ENCODE results near the gene TCF4. TPM values are rescaled to one million over a fixed set of nuclear protein-coding genes. Genes with fewer than 3 reads are reported as not detected.

The TCF4 gene
- polyA plus RNA-seq, 1 donor (not counting 4 experiments of a cell fraction or from before 2014, with no cell fraction given): 9.7 TPM

DNA sequence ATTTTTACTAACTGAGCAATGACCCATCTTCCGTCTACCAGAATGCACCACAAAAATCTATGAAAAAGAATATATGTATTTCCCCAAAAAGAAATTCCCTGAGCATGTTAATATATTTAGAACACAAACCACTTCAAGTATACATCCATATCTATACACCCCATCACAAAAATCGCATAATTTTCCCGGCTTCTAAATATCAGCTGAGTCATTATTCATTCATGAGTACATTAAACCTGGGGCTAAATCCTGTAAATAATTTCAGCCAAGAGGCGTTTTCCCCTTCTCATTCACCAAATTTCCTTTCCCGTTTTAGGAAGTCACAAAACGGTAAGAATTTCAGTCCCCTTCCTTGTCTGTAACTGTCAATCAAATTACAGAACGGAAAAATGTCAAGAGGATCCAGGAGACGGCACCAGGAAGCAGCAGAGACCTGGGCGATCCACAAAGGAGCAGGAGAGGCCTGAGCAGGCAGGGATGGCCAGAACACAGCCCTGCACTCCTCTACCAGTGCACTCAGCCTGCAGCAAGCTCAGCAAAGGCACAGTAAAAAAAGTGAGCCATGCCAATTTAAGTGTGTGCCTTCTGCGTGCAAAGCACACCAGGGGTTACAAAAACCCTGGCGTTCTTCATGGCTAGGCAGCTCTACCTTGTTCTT is 300.7 kb downstream of the TCF4 start:
- Histone ChIP-seq H3K9me3 (ENCODE audit: control insufficient read depth, low read depth, low read length) (no peaks in the 10 kb centered on the region), H3K4me2 (ENCODE audit: control insufficient read depth, extremely low read depth, insufficient read depth, low read depth, low read length) (no peak overlapping the region), H3K27me3 (ENCODE audit: control insufficient read depth, extremely low read depth, insufficient read depth, low read length) (no peaks in the 10 kb centered on the region), H2AFZ (ENCODE audit: control insufficient read depth, low read length) (peak overlapping the region; percentile 51), H4K20me1 (ENCODE audit: control insufficient read depth, extremely low read depth, insufficient read depth, low read length) (no peaks in the 10 kb centered on the region), H3K9ac (ENCODE audit: control insufficient read depth, extremely low read depth, insufficient read depth, low read length) (no peak overlapping the region), H3K9me1 (ENCODE audit: control insufficient read depth, extremely low read depth, insufficient read depth, low read length) (no peaks in the 10 kb centered on the region), H3K79me2 (ENCODE audit: control insufficient read depth, insufficient read depth, low read length) (no peaks in the 10 kb centered on the region), H3K27ac (ENCODE audit: control insufficient read depth, insufficient read depth, low read length) (no peak overlapping the region), H3K4me3 (ENCODE audit: control insufficient read depth in 2 of 3, extremely low read depth in 1 of 3, insufficient read depth in 2 of 3, low read depth in 1 of 3, low read length in 3 of 3) (no peak overlapping the region), H3K4me1 (ENCODE audit: control insufficient read depth, extremely low read depth, insufficient read depth, low read length) (peaks cover 4% of the 10 kb centered on the region), H3K36me3 (ENCODE audit: control insufficient read depth in 2 of 2, extremely low read depth in 1 of 2, insufficient read depth in 2 of 2, low read length in 2 of 2) (no peaks in the 10 kb centered on the region)
- no peak for TF ChIP-seq EZH2 (IDR thresholded peaks at IDR 0.05; ENCODE audit: low read length)
- TF ChIP-seq, protein P1, sequence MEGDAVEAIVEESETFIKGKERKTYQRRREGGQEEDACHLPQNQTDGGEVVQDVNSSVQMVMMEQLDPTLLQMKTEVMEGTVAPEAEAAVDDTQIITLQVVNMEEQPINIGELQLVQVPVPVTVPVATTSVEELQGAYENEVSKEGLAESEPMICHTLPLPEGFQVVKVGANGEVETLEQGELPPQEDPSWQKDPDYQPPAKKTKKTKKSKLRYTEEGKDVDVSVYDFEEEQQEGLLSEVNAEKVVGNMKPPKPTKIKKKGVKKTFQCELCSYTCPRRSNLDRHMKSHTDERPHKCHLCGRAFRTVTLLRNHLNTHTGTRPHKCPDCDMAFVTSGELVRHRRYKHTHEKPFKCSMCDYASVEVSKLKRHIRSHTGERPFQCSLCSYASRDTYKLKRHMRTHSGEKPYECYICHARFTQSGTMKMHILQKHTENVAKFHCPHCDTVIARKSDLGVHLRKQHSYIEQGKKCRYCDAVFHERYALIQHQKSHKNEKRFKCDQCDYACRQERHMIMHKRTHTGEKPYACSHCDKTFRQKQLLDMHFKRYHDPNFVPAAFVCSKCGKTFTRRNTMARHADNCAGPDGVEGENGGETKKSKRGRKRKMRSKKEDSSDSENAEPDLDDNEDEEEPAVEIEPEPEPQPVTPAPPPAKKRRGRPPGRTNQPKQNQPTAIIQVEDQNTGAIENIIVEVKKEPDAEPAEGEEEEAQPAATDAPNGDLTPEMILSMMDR (optimal IDR thresholded peaks at IDR 0.05 in 1 of 3, IDR thresholded peaks at IDR 0.05 in 1 of 3, conservative IDR thresholded peaks at IDR 0.05 in 1 of 3; ENCODE audit: extremely low read depth in 1 of 3, insufficient read depth in 2 of 3, low read length in 3 of 3): no peak
- no peak for FAIRE-seq
- dilution Hi-C loops (cut with MboI; ENCODE audit: extremely low pct_ligation_motif_present, low sequenced_read_pairs): no loop called here
- DNase-seq (ENCODE audit: low read depth, low spot score): no peak

DNA sequence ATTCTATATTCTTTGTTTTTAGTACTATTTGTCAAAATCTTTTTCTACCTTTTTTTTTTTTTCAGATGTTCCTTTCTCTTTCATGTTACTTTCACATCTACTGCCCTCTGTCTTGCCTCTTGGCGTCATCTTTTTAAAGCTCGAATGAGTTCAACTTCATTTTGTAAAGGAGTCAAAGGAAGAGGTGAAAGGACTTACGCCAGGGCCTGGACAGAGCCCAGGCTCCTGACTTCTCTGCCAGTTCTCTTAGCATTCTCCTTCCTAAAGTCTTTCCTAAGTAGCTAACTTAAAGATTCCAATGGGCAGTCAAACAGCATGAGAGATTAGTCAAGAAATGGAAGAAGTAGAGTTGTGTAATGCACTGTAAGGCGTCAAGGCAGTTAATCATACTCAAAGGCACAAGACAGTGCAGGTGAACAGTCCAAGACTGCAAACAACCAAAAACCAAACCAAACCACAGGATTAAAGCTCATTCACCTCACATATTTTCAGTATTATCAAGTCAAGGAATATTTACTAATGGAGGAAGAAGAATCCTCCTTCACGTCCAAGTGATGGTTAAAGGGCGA is 301.7 kb downstream of the TCF4 start:
- DNase-seq (ENCODE audit: low read depth, low spot score): no peak
- H4K20me1 ChIP-seq (ENCODE audit: control insufficient read depth, extremely low read depth, insufficient read depth, low read length): no peaks in the 10 kb centered on the region
- H3K9ac ChIP-seq (ENCODE audit: control insufficient read depth, extremely low read depth, insufficient read depth, low read length): no peak overlapping the region
- no peak overlapping the region for H3K27ac ChIP-seq (ENCODE audit: control insufficient read depth, insufficient read depth, low read length)
- dilution Hi-C loops (cut with MboI; ENCODE audit: extremely low pct_ligation_motif_present, low sequenced_read_pairs): no loop called here
- TF ChIP-seq, protein P1 (optimal IDR thresholded peaks at IDR 0.05 in 1 of 3, IDR thresholded peaks at IDR 0.05 in 1 of 3, conservative IDR thresholded peaks at IDR 0.05 in 1 of 3; ENCODE audit: extremely low read depth in 1 of 3, insufficient read depth in 2 of 3, low read length in 3 of 3): no peak
- TF ChIP-seq EZH2 (IDR thresholded peaks at IDR 0.05; ENCODE audit: low read length): no peak
- no peak overlapping the region for H3K4me2 ChIP-seq (ENCODE audit: control insufficient read depth, extremely low read depth, insufficient read depth, low read depth, low read length)
- H3K27me3 ChIP-seq (ENCODE audit: control insufficient read depth, extremely low read depth, insufficient read depth, low read length): no peaks in the 10 kb centered on the region
- H3K9me3 ChIP-seq (ENCODE audit: control insufficient read depth, low read depth, low read length): no peaks in the 10 kb centered on the region
- no peak overlapping the region for H3K4me3 ChIP-seq (ENCODE audit: control insufficient read depth in 2 of 3, extremely low read depth in 1 of 3, insufficient read depth in 2 of 3, low read depth in 1 of 3, low read length in 3 of 3)
- peaks cover 4% of the 10 kb centered on the region for H3K4me1 ChIP-seq (ENCODE audit: control insufficient read depth, extremely low read depth, insufficient read depth, low read length)
- no peaks in the 10 kb centered on the region for H3K79me2 ChIP-seq (ENCODE audit: control insufficient read depth, insufficient read depth, low read length)
- H3K36me3 ChIP-seq (ENCODE audit: control insufficient read depth in 2 of 2, extremely low read depth in 1 of 2, insufficient read depth in 2 of 2, low read length in 2 of 2): no peaks in the 10 kb centered on the region
- no peak for FAIRE-seq
- H3K9me1 ChIP-seq (ENCODE audit: control insufficient read depth, extremely low read depth, insufficient read depth, low read length): no peaks in the 10 kb centered on the region
- H2AFZ ChIP-seq (ENCODE audit: control insufficient read depth, low read length): no peak overlapping the region

Data from keratinocyte (primary cell).